Esophagus muscularis mucosa (tissue), 4 donors: ENCODE measurements around the gene STX11.

Experiments
- CTCF ChIP-seq, 3 experiments: fragments of 200-600 bp in 2 of 3; fragments of 450-650 bp in 1 of 3; sonication (generic) in 2 of 3; IDR thresholded peaks; one replicate each; pipeline ENCODE4 v1.5.1; 2017 to 2019; ENCODE audit warnings: antibody characterized with exemption in 3 of 3, mild to moderate bottlenecking in 2 of 3, moderate library complexity in 1 of 3
- EP300 ChIP-seq: sonication (generic); formaldehyde crosslinking; IDR thresholded peaks from one replicate; pipeline ENCODE4 v1.6.1; 2017; ENCODE audit warnings: antibody characterized with exemption
- POLR2A ChIP-seq: fragments of 450-650 bp; IDR thresholded peaks from one replicate; pipeline ENCODE4 v1.6.1; 2017; ENCODE audit warnings: antibody characterized with exemption, moderate library complexity, mild to moderate bottlenecking, low read depth
- POLR2AphosphoS5 ChIP-seq, 2 donors: sonication (generic); formaldehyde crosslinking; IDR thresholded peaks; one replicate each; pipeline ENCODE4 v1.6.1; 2017; ENCODE audit warnings: antibody characterized with exemption in 2 of 2

GRCh38 chr6:144179828-144180227 lies 29.5 kb downstream of the STX11 start:
- TF ChIP-seq CTCF (IDR thresholded peaks at IDR 0.05) (no peak), POLR2A (no peak), POLR2AphosphoS5 (IDR thresholded peaks at IDR 0.05) (no peak), EP300 (no peak)
